HG03064 (cell line): ENCODE data around the gene C10orf71.

Source experiments
- ATAC-seq: cut with Tn5 transposase; IDR thresholded peaks from one replicate; pipeline ENCODE4 v1.9.1; 2021; ENCODE audit warnings: low read depth; ENCODE audit not compliant: unreplicated experiment

The C10orf71 gene

GRCh38 chr10:49331431-49331830 is 32.5 kb downstream of the C10orf71 start:
- ATAC-seq, result no peak

- no peak for ATAC-seq
Measured at GRCh38 chr10:49332333-49332732, 33.4 kb downstream of the C10orf71 start.

- no peak for ATAC-seq
Measured at GRCh38 chr10:49332768-49333167, 33.8 kb downstream of the C10orf71 start.

- no peak for ATAC-seq
Measured at GRCh38 chr10:49333192-49333591, 34.2 kb downstream of the C10orf71 start.

- no peak for ATAC-seq
Measured at GRCh38 chr10:49334964-49335363, 36.0 kb downstream of the C10orf71 start.

GRCh38 chr10:49335364-49335972 is 36.5 kb downstream of the C10orf71 start:
- no peak for ATAC-seq

GRCh38 chr10:49338604-49339003 is 39.6 kb downstream of the C10orf71 start:
- ATAC-seq, result no peak

- no peak for ATAC-seq
Measured at GRCh38 chr10:49344840-49345239, 45.9 kb downstream of the C10orf71 start.

- no peak for ATAC-seq
Measured at GRCh38 chr10:49347342-49347741, 48.4 kb downstream of the C10orf71 start.

GRCh38 chr10:49347827-49348226 is 48.9 kb downstream of the C10orf71 start:
- no peak for ATAC-seq

GRCh38 chr10:49348593-49348992 is 49.6 kb downstream of the C10orf71 start:
- ATAC-seq, result no peak

GRCh38 chr10:49349390-49349789 is 50.4 kb downstream of the C10orf71 start:
- ATAC-seq, result no peak

GRCh38 chr10:49350138-49350537 is 51.2 kb downstream of the C10orf71 start:
- ATAC-seq, result no peak

- no peak for ATAC-seq
Measured at GRCh38 chr10:49350846-49351532, 52.0 kb downstream of the C10orf71 start.

GRCh38 chr10:49351669-49352068 is 52.7 kb downstream of the C10orf71 start:
- ATAC-seq, result no peak

GRCh38 chr10:49352323-49352722 is 53.4 kb downstream of the C10orf71 start:
- ATAC-seq, result no peak

GRCh38 chr10:49353026-49353894 is 54.3 kb downstream of the C10orf71 start:
- no peak for ATAC-seq

- ATAC-seq, result no peak
Measured at GRCh38 chr10:49353895-49354566, 55.1 kb downstream of the C10orf71 start.

GRCh38 chr10:49354593-49354992 is 55.6 kb downstream of the C10orf71 start:
- no peak for ATAC-seq

GRCh38 chr10:49355221-49355620 is 56.3 kb downstream of the C10orf71 start:
- no peak for ATAC-seq

- ATAC-seq, result no peak
Measured at GRCh38 chr10:49356181-49356580, 57.2 kb downstream of the C10orf71 start.
